22Rv1 (cell line): ENCODE measurements around the gene POR.

Experiments used
- ZFX ChIP-seq: fragments of 450-650 bp; IDR thresholded peaks from 2 replicates; pipeline ENCODE4 v1.6.1; 2017; ENCODE audit warnings: antibody characterized with exemption, borderline replicate concordance
- TF ChIP-seq, protein P1 (sequence below): fragments of 450-650 bp; IDR thresholded peaks from 2 replicates; pipeline ENCODE4 v1.5.1; 2017; ENCODE audit warnings: mild to moderate bottlenecking

GRCh38 chr7:75943864-75944263 lies 28.9 kb downstream of the POR start:
- TF ChIP-seq, protein P1, sequence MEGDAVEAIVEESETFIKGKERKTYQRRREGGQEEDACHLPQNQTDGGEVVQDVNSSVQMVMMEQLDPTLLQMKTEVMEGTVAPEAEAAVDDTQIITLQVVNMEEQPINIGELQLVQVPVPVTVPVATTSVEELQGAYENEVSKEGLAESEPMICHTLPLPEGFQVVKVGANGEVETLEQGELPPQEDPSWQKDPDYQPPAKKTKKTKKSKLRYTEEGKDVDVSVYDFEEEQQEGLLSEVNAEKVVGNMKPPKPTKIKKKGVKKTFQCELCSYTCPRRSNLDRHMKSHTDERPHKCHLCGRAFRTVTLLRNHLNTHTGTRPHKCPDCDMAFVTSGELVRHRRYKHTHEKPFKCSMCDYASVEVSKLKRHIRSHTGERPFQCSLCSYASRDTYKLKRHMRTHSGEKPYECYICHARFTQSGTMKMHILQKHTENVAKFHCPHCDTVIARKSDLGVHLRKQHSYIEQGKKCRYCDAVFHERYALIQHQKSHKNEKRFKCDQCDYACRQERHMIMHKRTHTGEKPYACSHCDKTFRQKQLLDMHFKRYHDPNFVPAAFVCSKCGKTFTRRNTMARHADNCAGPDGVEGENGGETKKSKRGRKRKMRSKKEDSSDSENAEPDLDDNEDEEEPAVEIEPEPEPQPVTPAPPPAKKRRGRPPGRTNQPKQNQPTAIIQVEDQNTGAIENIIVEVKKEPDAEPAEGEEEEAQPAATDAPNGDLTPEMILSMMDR = no peak
- TF ChIP-seq ZFX = no peak
